ENCODE measurements around the gene PIAS4. TPM values are rescaled to one million over a fixed set of nuclear protein-coding genes. Genes with fewer than 3 reads are reported as not detected.

The PIAS4 gene
- total RNA-seq, result 9.8 and 13.6 TPM in 2 replicates

GRCh38 chr19:4007021-4007835 is at the start of gene PIAS4:
Gene PIAS4, plus strand, starts transcription at chr19:4007736. Its CDS starts 25 bp downstream, at chr19:4007761.

GRCh38 chr19:3970808-3971598 is 36.5 kb upstream of the PIAS4 start, which contains the start of gene DAPK3:
Gene DAPK3, minus strand, starts transcription at chr19:3971099. Its CDS starts 1,364 bp downstream, at chr19:3969735.

DNA sequence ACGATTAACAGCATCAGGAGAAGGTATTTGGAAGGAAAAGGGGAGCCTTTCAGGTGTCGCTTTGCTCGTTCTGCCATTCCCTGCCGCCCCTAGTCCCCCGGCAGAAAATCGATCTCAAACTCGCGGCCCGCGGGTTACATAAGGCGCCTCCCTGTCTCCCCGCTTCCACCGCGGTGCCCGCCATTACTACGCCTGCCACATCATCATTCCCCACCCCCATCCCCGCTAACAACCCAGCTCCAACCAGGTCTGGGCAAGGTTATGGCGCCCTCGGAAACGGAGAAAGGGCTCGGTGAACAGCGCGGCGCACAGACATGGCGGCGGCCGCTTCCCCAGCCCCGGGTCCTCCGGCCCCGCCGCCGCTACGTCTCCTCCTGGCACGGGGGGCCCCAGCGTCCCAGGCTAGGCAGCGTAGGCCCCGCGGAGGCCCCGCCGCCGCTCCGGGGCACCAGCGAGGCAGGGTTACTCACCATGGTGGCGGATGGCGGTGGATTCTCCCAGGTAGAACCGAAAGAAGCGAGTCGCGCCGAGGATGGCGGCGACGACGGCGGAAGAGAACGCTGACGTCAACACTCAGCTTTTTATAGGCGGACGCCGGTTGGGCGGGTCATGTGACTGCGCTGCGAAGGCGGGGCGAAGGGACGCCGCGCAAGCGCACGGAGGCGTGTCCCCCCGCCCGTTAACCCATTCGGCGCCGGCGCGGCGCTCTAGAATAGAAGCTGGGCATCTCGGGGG is 22.5 kb upstream of the PIAS4 start, which contains the start of gene EEF2:
TSS of gene EEF2 (minus strand) at position 556 of the 735 bp plus-strand sequence. CDS start at position 473, 83 bp downstream.

DNA sequence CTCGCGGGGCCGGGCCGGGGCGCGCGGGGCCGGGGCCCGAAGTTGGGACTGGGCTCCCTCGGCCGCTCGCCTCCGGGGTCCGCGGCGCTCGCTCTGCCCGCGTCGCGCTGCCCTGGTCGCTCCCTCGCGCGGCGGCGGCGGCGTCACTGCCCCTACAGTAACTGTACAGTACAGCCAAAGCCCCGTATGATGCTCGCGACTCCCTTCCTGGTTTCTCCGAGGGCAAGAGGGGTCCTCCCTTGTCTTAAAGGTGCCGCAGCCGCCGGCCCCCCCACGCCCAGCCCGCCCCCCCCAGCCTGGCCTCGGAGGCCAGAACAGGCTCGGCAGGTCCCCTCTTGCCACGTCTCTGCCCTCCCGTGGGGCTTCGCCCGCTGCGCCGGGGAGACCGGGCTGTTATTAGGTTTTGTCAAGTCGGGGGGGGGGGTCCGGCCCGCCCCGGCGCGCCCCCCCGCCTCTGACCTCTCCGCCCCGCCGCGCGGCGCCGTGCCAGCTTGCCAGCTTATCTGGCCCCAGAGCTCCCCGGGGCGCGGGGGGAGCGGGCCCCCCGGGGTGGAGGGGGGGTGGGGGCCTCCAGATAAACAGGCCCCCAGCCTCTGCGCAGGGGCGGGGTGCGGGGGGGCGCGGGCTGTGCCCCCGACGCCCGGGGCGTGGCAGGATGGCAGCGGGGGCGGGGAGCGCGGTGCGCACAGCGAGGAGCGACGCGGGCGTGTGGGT is 59.3 kb downstream of the PIAS4 start, which contains the start of gene ZBTB7A:
TSS of gene ZBTB7A (minus strand) at position 218 of the 714 bp plus-strand sequence. CDS start 11,667 bp downstream, outside the sequence.

Other genes starting within 250 kb of the PIAS4 start
- gene APBA3, start 246.0 kb upstream of the PIAS4 start, total RNA-seq, result 12.1 and 12.5 TPM in 2 replicates
- 16.6 and 54.7 TPM in 2 replicates for gene MRPL54, start 245.1 kb upstream of the PIAS4 start, total RNA-seq
- gene RAX2, start 235.5 kb upstream of the PIAS4 start, total RNA-seq, result not detected in 2 replicates
- gene MATK, start 221.4 kb upstream of the PIAS4 start, total RNA-seq, result 0.16 TPM in 1 of 2 replicates, not detected in the other
- not detected in 2 replicates for gene ZFR2, start 138.7 kb upstream of the PIAS4 start, total RNA-seq
- gene ATCAY, start 127.1 kb upstream of the PIAS4 start, total RNA-seq, result not detected in 2 replicates
- gene NMRK2, start 74.7 kb upstream of the PIAS4 start, total RNA-seq, result not detected in 2 replicates
- 105 and 154 TPM in 2 replicates for gene DAPK3, start 36.6 kb upstream of the PIAS4 start, total RNA-seq
- 2,991 and 4,523 TPM in 2 replicates for gene EEF2, start 22.3 kb upstream of the PIAS4 start, total RNA-seq
- 13.1 and 17.9 TPM in 2 replicates for gene ZBTB7A, start 59.2 kb downstream of the PIAS4 start, total RNA-seq
- 192 and 263 TPM in 2 replicates for gene MAP2K2, start 116.4 kb downstream of the PIAS4 start, total RNA-seq
- gene CREB3L3, start 145.9 kb downstream of the PIAS4 start, total RNA-seq, result under 0.01 TPM in 1 of 2 replicates, not detected in the other
- gene SIRT6, start 174.8 kb downstream of the PIAS4 start, total RNA-seq, result 11.6 and 12.1 TPM in 2 replicates
- 2.4 and 4.4 TPM in 2 replicates for gene ANKRD24, start 175.0 kb downstream of the PIAS4 start, total RNA-seq
- gene EBI3, start 221.8 kb downstream of the PIAS4 start, total RNA-seq, result 0.16 TPM in 1 of 2 replicates, not detected in the other
- gene YJU2, start 239.3 kb downstream of the PIAS4 start, total RNA-seq, result 12.9 and 16.4 TPM in 2 replicates